ENCODE data around the gene RAB8B. TPM values are rescaled to one million over a fixed set of nuclear protein-coding genes. Genes with fewer than 3 reads are reported as not detected.

The RAB8B gene
- total RNA-seq, 4 donors from 2014 or later = 9.1 to 23.6 (median 10.7) TPM

DNA sequence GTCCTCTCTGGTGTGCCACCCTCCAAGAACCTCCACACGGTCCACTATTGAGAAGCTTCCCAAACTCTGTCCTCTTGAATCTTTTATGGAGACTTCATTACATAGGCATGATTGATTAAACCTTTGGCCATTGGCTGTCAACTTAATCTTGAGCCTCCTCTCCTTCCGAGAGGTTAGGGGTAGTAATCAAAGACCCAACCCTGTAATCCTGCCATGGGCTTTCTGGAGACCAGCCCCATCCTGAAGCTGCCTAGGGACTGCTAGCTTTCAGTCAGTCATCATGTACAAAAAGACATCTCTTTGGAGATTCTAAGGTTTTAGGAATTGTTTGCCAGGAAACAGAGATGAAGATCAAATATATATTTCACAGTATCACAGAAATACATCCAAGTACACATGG, 125.0 kb downstream of the RAB8B start:
- TF ChIP-seq, protein P1, sequence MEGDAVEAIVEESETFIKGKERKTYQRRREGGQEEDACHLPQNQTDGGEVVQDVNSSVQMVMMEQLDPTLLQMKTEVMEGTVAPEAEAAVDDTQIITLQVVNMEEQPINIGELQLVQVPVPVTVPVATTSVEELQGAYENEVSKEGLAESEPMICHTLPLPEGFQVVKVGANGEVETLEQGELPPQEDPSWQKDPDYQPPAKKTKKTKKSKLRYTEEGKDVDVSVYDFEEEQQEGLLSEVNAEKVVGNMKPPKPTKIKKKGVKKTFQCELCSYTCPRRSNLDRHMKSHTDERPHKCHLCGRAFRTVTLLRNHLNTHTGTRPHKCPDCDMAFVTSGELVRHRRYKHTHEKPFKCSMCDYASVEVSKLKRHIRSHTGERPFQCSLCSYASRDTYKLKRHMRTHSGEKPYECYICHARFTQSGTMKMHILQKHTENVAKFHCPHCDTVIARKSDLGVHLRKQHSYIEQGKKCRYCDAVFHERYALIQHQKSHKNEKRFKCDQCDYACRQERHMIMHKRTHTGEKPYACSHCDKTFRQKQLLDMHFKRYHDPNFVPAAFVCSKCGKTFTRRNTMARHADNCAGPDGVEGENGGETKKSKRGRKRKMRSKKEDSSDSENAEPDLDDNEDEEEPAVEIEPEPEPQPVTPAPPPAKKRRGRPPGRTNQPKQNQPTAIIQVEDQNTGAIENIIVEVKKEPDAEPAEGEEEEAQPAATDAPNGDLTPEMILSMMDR (IDR thresholded peaks at IDR 0.05) = no peak
- no peak for TF ChIP-seq POLR2A (IDR thresholded peaks at IDR 0.05)
- WGBS, 2 donors = 73 to 75% methylated on average over 2 of the region's 2 CpGs
- no peak overlapping the region for H3K4me3 ChIP-seq (ENCODE audit: low read depth, poor library complexity, severe bottlenecking)
- DNase-seq (ENCODE audit: low spot score in 2 of 2) = no peak
- intact Hi-C loops (cut with DNase I; ENCODE audit: low total_unique reads) = loop anchor here (5.0 kb wide), 1 partner anchor 83 kb away; no protein-coding TSS in a partner anchor

Other genes with a start within 250 kb of the RAB8B start
- 100 to 1,000 TPM in 2 of 4 donors, 10 to 100 TPM in 2; 67.6 to 193 (median 95.9) TPM for gene TPM1, start 146.9 kb upstream of the RAB8B start, total RNA-seq
- 10 to 100 TPM; 13.6 to 25.0 (median 19.4) TPM for gene LACTB, start 67.7 kb upstream of the RAB8B start, total RNA-seq
- 10 to 100 TPM; 39.6 to 64.9 (median 55.8) TPM for gene RPS27L, start 32.1 kb upstream of the RAB8B start, total RNA-seq
- 1 to 10 TPM; 4.6 to 8.1 (median 6.5) TPM for gene APH1B, start 88.0 kb downstream of the RAB8B start, total RNA-seq
- 100 to 1,000 TPM; 144 to 253 (median 213) TPM for gene CA12, start 192.2 kb downstream of the RAB8B start, total RNA-seq

Measured in lower leg skin (tissue), 4 donors.